Liver (tissue), 9 donors: ENCODE results near the gene CD200R1L. TPM values are rescaled to one million over a fixed set of nuclear protein-coding genes. Genes with fewer than 3 reads are reported as not detected.

Source experiments
- DNase-seq: peaks from one replicate; pipeline ENCODE4 v3.0.0-alpha.2; 2017; ENCODE audit warnings: low spot score
- H3K27ac ChIP-seq, 2 donors: one replicate each; pipeline ENCODE4 v1.7.0; 2013; ENCODE audit warnings: inconsistent platforms in 2 of 2, low read length in 2 of 2, control low read depth in 1 of 2, low read depth in 1 of 2, mild to moderate bottlenecking in 1 of 2
- H3K27me3 ChIP-seq, 4 donors: one replicate each; pipeline versions ENCODE4 v1.6.1 to v1.7.0; 2013; ENCODE audit warnings: low read length in 3 of 4, inconsistent platforms in 1 of 4, mild to moderate bottlenecking in 1 of 4, moderate library complexity in 1 of 4; ENCODE audit not compliant: control insufficient read depth in 4 of 4, insufficient read depth in 4 of 4
- H3K36me3 ChIP-seq, 4 donors: one replicate each; pipeline versions ENCODE4 v1.6.1 to v1.7.0; 2013; ENCODE audit warnings: low read length in 3 of 4, mild to moderate bottlenecking in 3 of 4, low read depth in 1 of 4, moderate library complexity in 1 of 4; ENCODE audit not compliant: control insufficient read depth in 4 of 4, insufficient read depth in 3 of 4
- H3K4me1 ChIP-seq, 4 donors: one replicate each; pipeline versions ENCODE4 v1.6.1 to v1.7.0; 2013; ENCODE audit warnings: low read length in 3 of 4, mild to moderate bottlenecking in 3 of 4, moderate library complexity in 1 of 4; ENCODE audit not compliant: control insufficient read depth in 4 of 4, insufficient read depth in 4 of 4
- H3K4me3 ChIP-seq, 3 donors: one replicate each; pipeline versions ENCODE4 v1.6.1 to v1.7.0; 2013; ENCODE audit warnings: low read length in 3 of 3, control low read depth in 1 of 3, low read depth in 1 of 3, mild to moderate bottlenecking in 1 of 3
- H3K9ac ChIP-seq, 2 donors: one replicate each; pipeline ENCODE4 v1.7.0; 2013; ENCODE audit warnings: low read length in 2 of 2, mild to moderate bottlenecking in 2 of 2, moderate library complexity in 2 of 2, control low read depth in 1 of 2, low read depth in 1 of 2
- H3K9me3 ChIP-seq, 4 donors: one replicate each; pipeline versions ENCODE4 v1.6.1 to v1.7.0; 2013; ENCODE audit warnings: low read length in 3 of 4; ENCODE audit not compliant: control insufficient read depth in 4 of 4
- EGR1 ChIP-seq, 2 donors: IDR thresholded peaks; 2 replicates each; pipeline ENCODE4 v1.6.1; 2016 to 2018; ENCODE audit warnings: antibody characterized with exemption in 2 of 2, low read depth in 2 of 2
- FOXA1 ChIP-seq: IDR thresholded peaks from 2 replicates; pipeline ENCODE4 v1.6.1; 2016; ENCODE audit warnings: antibody characterized with exemption
- FOXA2 ChIP-seq: IDR thresholded peaks from 2 replicates; pipeline ENCODE4 v1.6.1; 2016; ENCODE audit warnings: antibody characterized with exemption
- GABPA ChIP-seq, 2 donors: IDR thresholded peaks in 1 of 2; conservative IDR thresholded peaks in 1 of 2; 2 replicates each; pipeline ENCODE4 v1.6.1; 2016; ENCODE audit warnings: antibody characterized with exemption in 2 of 2, mild to moderate bottlenecking in 1 of 2, moderate library complexity in 1 of 2
- HNF4G ChIP-seq: IDR thresholded peaks from 2 replicates; pipeline ENCODE4 v1.6.1; 2016; ENCODE audit warnings: antibody characterized with exemption
- JUND ChIP-seq, 2 donors: IDR thresholded peaks; 2 replicates each; pipeline ENCODE4 v1.6.1; 2016; ENCODE audit warnings: antibody characterized with exemption in 2 of 2
- NR2F2 ChIP-seq: IDR thresholded peaks from 2 replicates; pipeline ENCODE4 v1.6.1; 2016; ENCODE audit warnings: antibody characterized with exemption
- RAD21 ChIP-seq, 2 donors: IDR thresholded peaks; 2 replicates each; pipeline ENCODE4 v1.6.1; 2016; ENCODE audit warnings: antibody characterized with exemption in 2 of 2, mild to moderate bottlenecking in 2 of 2
- TAF1 ChIP-seq: conservative IDR thresholded peaks from 2 replicates; pipeline ENCODE4 v1.6.1; 2016; ENCODE audit warnings: antibody characterized with exemption, mild to moderate bottlenecking
- WGBS: extraction: QIAGEN DNeasy Blood & Tissue Kit; methylation state at CpG from one replicate; pipeline ENCODE4 v1.1.7; 2013; 5-methylcytosine and 5-hydroxymethylcytosine counted together
- polyA plus RNA-seq, 2 donors: library from polyadenylated mRNA; stranded (reverse) in 1 of 2; unstranded in 1 of 2; fragments of 200-250 nt in 1 of 2; fragments of >200 nt in 1 of 2; fragmentation: Nextera tagmentation in 1 of 2; extraction: Ambion mirVana in 1 of 2; gene quantifications; one replicate each; pipeline versions ENCODE4 v1.2.1 to v1.2.3, GENCODE V29; 2013 to 2015
- total RNA-seq, 2 donors: library from RNA; depleted of rRNA; stranded (reverse); fragments of >200 nt; gene quantifications; one replicate each; pipeline ENCODE4 v1.2.3, GENCODE V29; 2014
- TF ChIP-seq, protein P1 (sequence below): IDR thresholded peaks from 2 replicates; pipeline ENCODE4 v1.6.1; 2016; ENCODE audit warnings: antibody characterized with exemption
- TF ChIP-seq, protein P2 (sequence below): IDR thresholded peaks from 2 replicates; pipeline ENCODE4 v1.6.1; 2016; ENCODE audit warnings: antibody characterized with exemption, mild to moderate bottlenecking
- TF ChIP-seq, protein P3 (sequence below): IDR thresholded peaks from 2 replicates; pipeline ENCODE4 v1.6.1; 2016; ENCODE audit warnings: antibody characterized with exemption
- TF ChIP-seq, protein P4 (sequence below): IDR thresholded peaks from 2 replicates; pipeline ENCODE4 v1.6.1; 2016; ENCODE audit warnings: antibody characterized with exemption
- TF ChIP-seq, protein P5 (sequence below): fragments of 150-350 bp; IDR thresholded peaks from 2 replicates; pipeline ENCODE4 v1.5.1; 2017; ENCODE audit warnings: improper control_type of control experiment, low read depth, low read length; ENCODE audit not compliant: missing input control
- donor health status: healthy.
- donor health status: healthy.
- donor health status: healthy.
- donor health status: healthy.
- donor health status: healthy.

The CD200R1L gene
- total and polyA plus RNA-seq, 4 donors, result not detected

DNA sequence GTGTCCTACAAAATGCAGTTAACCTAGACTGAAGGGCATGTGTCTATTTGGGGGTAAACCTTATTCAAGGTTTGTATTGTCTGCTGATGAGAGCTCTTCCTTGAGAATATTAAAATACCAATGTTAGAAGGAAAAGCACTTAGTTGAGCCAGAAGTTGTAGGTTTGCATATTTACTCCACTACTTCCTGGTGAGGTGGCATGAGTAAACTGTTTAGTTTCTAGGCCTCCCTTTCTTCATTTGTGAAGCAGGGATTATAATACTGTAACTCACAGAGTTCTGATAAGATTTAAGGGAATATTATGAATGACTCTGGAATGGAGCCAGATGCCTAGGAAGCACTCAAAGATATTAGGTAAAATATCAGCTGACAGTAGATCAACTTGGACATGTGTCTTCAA is 46.7 kb downstream of the CD200R1L start:
- H3K9me3 ChIP-seq, result no peaks in the 10 kb centered on the region
- H3K36me3 ChIP-seq, result no peaks in the 10 kb centered on the region
- no peak for DNase-seq
- no peak overlapping the region for H3K9ac ChIP-seq
- H3K4me1 ChIP-seq, result peaks cover 0 to 2% (median 0%) of the 10 kb centered on the region in 4 donors
- H3K4me3 ChIP-seq, result no peak overlapping the region
- H3K27ac ChIP-seq, result no peak overlapping the region
- no peak for TF ChIP-seq NR2F2
- no peak for TF ChIP-seq EGR1 (IDR thresholded peaks at IDR 0.05; ENCODE audit: low read depth in 2 of 2)
- no peak for TF ChIP-seq GABPA (IDR thresholded peaks at IDR 0.05 in 1 of 2, conservative IDR thresholded peaks at IDR 0.05 in 1 of 2)
- TF ChIP-seq, protein P1, sequence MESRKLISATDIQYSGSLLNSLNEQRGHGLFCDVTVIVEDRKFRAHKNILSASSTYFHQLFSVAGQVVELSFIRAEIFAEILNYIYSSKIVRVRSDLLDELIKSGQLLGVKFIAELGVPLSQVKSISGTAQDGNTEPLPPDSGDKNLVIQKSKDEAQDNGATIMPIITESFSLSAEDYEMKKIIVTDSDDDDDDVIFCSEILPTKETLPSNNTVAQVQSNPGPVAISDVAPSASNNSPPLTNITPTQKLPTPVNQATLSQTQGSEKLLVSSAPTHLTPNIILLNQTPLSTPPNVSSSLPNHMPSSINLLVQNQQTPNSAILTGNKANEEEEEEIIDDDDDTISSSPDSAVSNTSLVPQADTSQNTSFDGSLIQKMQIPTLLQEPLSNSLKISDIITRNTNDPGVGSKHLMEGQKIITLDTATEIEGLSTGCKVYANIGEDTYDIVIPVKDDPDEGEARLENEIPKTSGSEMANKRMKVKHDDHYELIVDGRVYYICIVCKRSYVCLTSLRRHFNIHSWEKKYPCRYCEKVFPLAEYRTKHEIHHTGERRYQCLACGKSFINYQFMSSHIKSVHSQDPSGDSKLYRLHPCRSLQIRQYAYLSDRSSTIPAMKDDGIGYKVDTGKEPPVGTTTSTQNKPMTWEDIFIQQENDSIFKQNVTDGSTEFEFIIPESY, result no peak
- TF ChIP-seq FOXA2, result no peak
- no peak for TF ChIP-seq HNF4G
- no peak for TF ChIP-seq TAF1
- no peak for TF ChIP-seq FOXA1
- TF ChIP-seq, protein P2, sequence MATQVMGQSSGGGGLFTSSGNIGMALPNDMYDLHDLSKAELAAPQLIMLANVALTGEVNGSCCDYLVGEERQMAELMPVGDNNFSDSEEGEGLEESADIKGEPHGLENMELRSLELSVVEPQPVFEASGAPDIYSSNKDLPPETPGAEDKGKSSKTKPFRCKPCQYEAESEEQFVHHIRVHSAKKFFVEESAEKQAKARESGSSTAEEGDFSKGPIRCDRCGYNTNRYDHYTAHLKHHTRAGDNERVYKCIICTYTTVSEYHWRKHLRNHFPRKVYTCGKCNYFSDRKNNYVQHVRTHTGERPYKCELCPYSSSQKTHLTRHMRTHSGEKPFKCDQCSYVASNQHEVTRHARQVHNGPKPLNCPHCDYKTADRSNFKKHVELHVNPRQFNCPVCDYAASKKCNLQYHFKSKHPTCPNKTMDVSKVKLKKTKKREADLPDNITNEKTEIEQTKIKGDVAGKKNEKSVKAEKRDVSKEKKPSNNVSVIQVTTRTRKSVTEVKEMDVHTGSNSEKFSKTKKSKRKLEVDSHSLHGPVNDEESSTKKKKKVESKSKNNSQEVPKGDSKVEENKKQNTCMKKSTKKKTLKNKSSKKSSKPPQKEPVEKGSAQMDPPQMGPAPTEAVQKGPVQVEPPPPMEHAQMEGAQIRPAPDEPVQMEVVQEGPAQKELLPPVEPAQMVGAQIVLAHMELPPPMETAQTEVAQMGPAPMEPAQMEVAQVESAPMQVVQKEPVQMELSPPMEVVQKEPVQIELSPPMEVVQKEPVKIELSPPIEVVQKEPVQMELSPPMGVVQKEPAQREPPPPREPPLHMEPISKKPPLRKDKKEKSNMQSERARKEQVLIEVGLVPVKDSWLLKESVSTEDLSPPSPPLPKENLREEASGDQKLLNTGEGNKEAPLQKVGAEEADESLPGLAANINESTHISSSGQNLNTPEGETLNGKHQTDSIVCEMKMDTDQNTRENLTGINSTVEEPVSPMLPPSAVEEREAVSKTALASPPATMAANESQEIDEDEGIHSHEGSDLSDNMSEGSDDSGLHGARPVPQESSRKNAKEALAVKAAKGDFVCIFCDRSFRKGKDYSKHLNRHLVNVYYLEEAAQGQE, result no peak
- TF ChIP-seq, protein P3, sequence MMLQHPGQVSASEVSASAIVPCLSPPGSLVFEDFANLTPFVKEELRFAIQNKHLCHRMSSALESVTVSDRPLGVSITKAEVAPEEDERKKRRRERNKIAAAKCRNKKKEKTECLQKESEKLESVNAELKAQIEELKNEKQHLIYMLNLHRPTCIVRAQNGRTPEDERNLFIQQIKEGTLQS, result no peak
- no peak for TF ChIP-seq RAD21 (IDR thresholded peaks at IDR 0.05)
- TF ChIP-seq, protein P4, sequence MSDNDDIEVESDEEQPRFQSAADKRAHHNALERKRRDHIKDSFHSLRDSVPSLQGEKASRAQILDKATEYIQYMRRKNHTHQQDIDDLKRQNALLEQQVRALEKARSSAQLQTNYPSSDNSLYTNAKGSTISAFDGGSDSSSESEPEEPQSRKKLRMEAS, result no peak
- TF ChIP-seq, protein P5, sequence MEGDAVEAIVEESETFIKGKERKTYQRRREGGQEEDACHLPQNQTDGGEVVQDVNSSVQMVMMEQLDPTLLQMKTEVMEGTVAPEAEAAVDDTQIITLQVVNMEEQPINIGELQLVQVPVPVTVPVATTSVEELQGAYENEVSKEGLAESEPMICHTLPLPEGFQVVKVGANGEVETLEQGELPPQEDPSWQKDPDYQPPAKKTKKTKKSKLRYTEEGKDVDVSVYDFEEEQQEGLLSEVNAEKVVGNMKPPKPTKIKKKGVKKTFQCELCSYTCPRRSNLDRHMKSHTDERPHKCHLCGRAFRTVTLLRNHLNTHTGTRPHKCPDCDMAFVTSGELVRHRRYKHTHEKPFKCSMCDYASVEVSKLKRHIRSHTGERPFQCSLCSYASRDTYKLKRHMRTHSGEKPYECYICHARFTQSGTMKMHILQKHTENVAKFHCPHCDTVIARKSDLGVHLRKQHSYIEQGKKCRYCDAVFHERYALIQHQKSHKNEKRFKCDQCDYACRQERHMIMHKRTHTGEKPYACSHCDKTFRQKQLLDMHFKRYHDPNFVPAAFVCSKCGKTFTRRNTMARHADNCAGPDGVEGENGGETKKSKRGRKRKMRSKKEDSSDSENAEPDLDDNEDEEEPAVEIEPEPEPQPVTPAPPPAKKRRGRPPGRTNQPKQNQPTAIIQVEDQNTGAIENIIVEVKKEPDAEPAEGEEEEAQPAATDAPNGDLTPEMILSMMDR, result no peak
- no peaks in the 10 kb centered on the region for H3K27me3 ChIP-seq

DNA sequence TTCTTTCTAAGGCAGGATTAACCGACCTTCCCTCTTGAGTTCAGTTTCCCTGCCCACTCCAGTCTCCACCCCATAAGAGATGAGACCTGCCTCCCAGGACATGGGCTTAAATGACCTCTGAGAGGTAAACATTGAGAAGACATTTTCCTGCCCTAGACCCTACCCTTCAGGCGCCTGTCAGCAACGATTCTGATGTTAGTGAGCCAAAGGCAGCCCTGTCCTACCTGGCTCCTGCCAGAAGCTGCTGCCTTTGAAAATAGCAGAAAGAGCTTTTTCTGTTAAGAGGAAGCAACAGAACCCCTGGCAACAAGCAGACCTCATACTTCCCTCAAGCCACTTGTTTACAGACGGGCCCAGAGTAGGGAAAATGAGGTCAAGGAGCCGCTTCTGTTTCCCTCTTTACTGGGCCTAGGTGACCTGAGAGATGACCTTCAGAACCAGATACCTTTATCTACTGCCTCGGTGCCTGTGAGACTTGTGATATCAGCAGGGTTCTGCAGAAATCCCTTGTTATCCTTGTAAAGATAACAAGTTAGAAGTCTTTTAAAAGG is 52.0 kb downstream of the CD200R1L start:
- no peak overlapping the region for H3K4me3 ChIP-seq
- H3K27ac ChIP-seq, result no peak overlapping the region
- no peaks in the 10 kb centered on the region for H3K9me3 ChIP-seq
- no peak for DNase-seq
- no peak overlapping the region for H3K9ac ChIP-seq
- no peaks in the 10 kb centered on the region for H3K27me3 ChIP-seq
- no peaks in the 10 kb centered on the region for H3K36me3 ChIP-seq
- WGBS, result 29% methylated on average over 6 of the region's 6 CpGs
- TF ChIP-seq NR2F2, result peak; percentile 79
- TF ChIP-seq, protein P4, result no peak
- no peak for TF ChIP-seq HNF4G
- no peak for TF ChIP-seq JUND (IDR thresholded peaks at IDR 0.05)
- peaks cover 0 to 3% (median under 1%) of the 10 kb centered on the region in 4 donors for H3K4me1 ChIP-seq
